ENCODE results near the gene TIMP1. TPM values are rescaled to one million over a fixed set of nuclear protein-coding genes. Genes with fewer than 3 reads are reported as not detected.

Gene TIMP1
- total and polyA plus RNA-seq, 3 experiments from 2014 or later, result 6.9 to 170 (median 7.8) TPM

DNA sequence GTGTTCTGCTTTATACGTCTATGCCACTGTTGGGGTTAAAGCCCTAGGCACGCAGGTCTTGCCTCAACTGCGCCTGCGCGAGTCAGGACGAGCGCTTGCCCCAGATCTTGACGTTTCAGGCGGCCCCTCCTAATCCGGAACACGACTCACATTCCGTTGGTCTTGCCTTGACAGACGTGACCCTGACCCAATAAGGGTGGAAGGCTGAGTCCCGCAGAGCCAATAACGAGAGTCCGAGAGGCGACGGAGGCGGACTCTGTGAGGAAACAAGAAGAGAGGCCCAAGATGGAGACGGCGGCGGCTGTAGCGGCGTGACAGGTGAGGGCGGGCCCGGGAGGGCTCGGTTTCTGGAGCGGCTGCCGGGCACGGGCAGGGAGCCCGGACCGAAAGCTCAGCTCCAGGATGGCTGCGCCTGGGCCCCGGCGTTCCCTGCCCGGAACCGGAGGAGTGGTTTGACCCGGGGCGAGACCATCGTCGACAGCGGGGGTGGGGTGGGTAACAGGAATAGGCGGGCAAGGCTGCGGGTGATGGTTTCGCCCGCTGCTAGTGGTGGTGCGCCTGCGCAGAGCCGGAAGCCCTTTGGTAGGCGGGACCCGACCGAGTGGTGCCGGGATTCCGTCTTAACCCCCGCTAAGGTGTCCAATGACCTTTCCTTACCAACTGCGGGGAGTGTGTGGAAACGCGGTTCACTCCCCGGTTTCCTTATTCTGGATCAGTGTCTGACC lies 21.1 kb upstream of the TIMP1 start, which contains the start of gene ARAF:
ARAF (plus strand) TSS at position 272 of the 725 bp plus-strand sequence. CDS start 1,763 bp downstream, outside the sequence.
- CTCF ChIA-PET, result no interaction called here
- POLR2A ChIA-PET, result interaction anchor here (1.1 kb wide), 1 partner anchor 89 kb away, joined by 3 read pairs; the partner anchor contains the start of gene ELK1
- Histone ChIP-seq H3K36me3 (ENCODE audit: insufficient read depth, low read length) (peaks cover 12% of the 10 kb centered on the region), H3K4me3 (ENCODE audit: low read length) (peak within 1 kb of the TSS; percentile 90), H3K4me1 (ENCODE audit: insufficient read depth, low read length) (peaks cover 33% of the 10 kb centered on the region), H3K27me3 (ENCODE audit: insufficient read depth, low read length, poor library complexity, severe bottlenecking) (no peaks in the 10 kb centered on the region), H3K9me3 (ENCODE audit: low read length) (no peaks in the 10 kb centered on the region), H3K27ac (ENCODE audit: low read depth, low read length) (peak within 1 kb of the TSS; percentile 94)
- DNase-seq, result peak; percentile 89 to 99 (median 96)
- H3K9me3 Mint-ChIP-seq, result no peaks in the 10 kb centered on the region
- H3K36me3 Mint-ChIP-seq, result peaks cover 0 to 37% (median under 1%) of the 10 kb centered on the region in 3 donors
- H3K27ac Mint-ChIP-seq, result peak within 1 kb of the TSS; percentile 91 to 100 (median 99)
- peaks cover 33 to 55% (median 45%) of the 10 kb centered on the region in 3 donors for H3K4me1 Mint-ChIP-seq
- H3K27me3 Mint-ChIP-seq, result peaks cover 0 to 2% of the 10 kb centered on the region in 2 donors
- peak within 1 kb of the TSS; percentile 89 to 96 (median 94) for H3K4me3 Mint-ChIP-seq

DNA sequence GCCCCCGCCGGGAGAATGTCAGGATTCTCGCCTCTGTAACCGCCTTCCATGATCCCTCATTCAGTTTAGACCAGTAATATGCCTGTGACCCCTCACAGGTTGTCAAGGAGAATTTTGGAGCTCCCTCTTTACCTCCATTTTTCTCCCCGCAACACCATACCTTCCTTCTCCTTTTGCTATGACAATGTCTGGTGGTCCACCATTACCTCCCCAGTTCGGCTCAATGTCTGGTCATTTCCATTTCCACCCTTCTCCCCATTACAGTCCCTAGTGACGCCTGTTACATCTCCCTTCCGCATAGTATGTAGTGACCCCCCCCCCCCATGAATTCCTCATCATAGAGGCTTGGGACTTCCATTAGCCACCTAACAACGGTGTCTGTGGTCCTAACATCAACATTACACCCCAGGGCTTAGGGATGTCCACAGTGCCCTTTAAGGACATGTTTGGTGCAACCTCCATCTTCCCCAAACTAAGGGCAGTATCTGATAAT lies 20.5 kb upstream of the TIMP1 start:
- ChIA-PET POLR2A (no interaction called here), CTCF (no interaction called here)
- Mint-ChIP-seq H3K4me3 (peak overlapping the region; percentile 89 to 96 (median 94)), H3K27ac (peak overlapping the region; percentile 91 to 100 (median 99)), H3K4me1 (peaks cover 28 to 51% (median 39%) of the 10 kb centered on the region in 3 donors), H3K27me3 (peaks cover 0 to 3% of the 10 kb centered on the region in 2 donors), H3K9me3 (no peaks in the 10 kb centered on the region), H3K36me3 (peaks cover 0 to 42% (median 2%) of the 10 kb centered on the region in 3 donors)
- peaks cover 15% of the 10 kb centered on the region for H3K36me3 ChIP-seq (ENCODE audit: insufficient read depth, low read length)
- peaks cover 33% of the 10 kb centered on the region for H3K4me1 ChIP-seq (ENCODE audit: insufficient read depth, low read length)
- no peaks in the 10 kb centered on the region for H3K27me3 ChIP-seq (ENCODE audit: insufficient read depth, low read length, poor library complexity, severe bottlenecking)
- H3K4me3 ChIP-seq (ENCODE audit: low read length), result peak overlapping the region; percentile 90
- DNase-seq, result no peak
- H3K9me3 ChIP-seq (ENCODE audit: low read length), result no peaks in the 10 kb centered on the region
- H3K27ac ChIP-seq (ENCODE audit: low read depth, low read length), result peak overlapping the region; percentile 94

GRCh38 chrX:47562615-47563243 lies 19.5 kb upstream of the TIMP1 start:
- Histone ChIP-seq H3K36me3 (ENCODE audit: insufficient read depth, low read length) (peaks cover 25% of the 10 kb centered on the region), H3K9me3 (ENCODE audit: low read length) (no peaks in the 10 kb centered on the region), H3K27me3 (ENCODE audit: insufficient read depth, low read length, poor library complexity, severe bottlenecking) (no peaks in the 10 kb centered on the region), H3K4me3 (ENCODE audit: low read length) (no peak overlapping the region), H3K27ac (ENCODE audit: low read depth, low read length) (no peak overlapping the region), H3K4me1 (ENCODE audit: insufficient read depth, low read length) (peaks cover 33% of the 10 kb centered on the region)
- H3K4me1 Mint-ChIP-seq, result peaks cover 30 to 54% (median 36%) of the 10 kb centered on the region in 3 donors
- ChIA-PET POLR2A (no interaction called here), CTCF (no interaction called here)
- no peaks in the 10 kb centered on the region for H3K9me3 Mint-ChIP-seq
- peak overlapping the region; percentile 66 to 96 (median 86) for H3K4me3 Mint-ChIP-seq
- H3K27ac Mint-ChIP-seq, result peak overlapping the region in 4 of 8 donors; percentile 65 to 83 (median 72)
- peaks cover 0 to 53% (median 2%) of the 10 kb centered on the region in 3 donors for H3K36me3 Mint-ChIP-seq
- H3K27me3 Mint-ChIP-seq, result peaks cover 0 to 3% of the 10 kb centered on the region in 2 donors
- no peak for DNase-seq

DNA sequence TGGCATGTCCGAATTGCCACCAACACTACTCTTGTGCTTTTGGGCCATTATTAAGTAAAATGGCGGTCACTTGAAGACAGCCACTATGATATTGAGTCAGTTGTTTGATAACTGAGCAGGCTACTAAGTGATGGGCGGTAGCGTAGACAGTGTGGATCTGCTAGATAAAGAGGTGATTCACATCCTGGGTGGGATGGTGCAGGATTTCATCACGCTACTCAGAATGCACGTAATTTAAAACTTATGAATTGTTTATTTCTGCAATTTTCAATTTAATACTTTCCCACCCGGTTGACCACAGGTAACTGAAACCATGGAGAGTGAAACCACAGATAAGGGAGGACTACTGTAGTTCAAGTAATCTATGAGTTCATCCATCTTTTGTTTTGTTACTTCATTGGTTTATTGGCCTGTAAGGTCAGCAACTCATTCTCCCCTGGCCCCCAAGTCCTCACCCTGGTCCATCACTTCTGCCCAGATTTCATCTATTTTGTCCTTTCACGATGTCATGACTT lies 18.4 kb upstream of the TIMP1 start:
- POLR2A ChIA-PET, result interaction anchor here (0.6 kb wide), 1 partner anchor 19 kb away, joined by 6 read pairs; no protein-coding TSS in a partner anchor
- Mint-ChIP-seq H3K36me3 (peaks cover 0 to 63% (median 2%) of the 10 kb centered on the region in 3 donors), H3K27me3 (peaks cover 0 to 3% of the 10 kb centered on the region in 2 donors), H3K4me3 (peak overlapping the region in 5 of 7 donors; percentile 0 to 88 (median 32)), H3K9me3 (no peaks in the 10 kb centered on the region), H3K4me1 (peaks cover 30 to 55% (median 36%) of the 10 kb centered on the region in 3 donors), H3K27ac (peak overlapping the region in 4 of 8 donors; percentile 7 to 83 (median 54))
- H3K27me3 ChIP-seq (ENCODE audit: insufficient read depth, low read length, poor library complexity, severe bottlenecking), result no peaks in the 10 kb centered on the region
- H3K9me3 ChIP-seq (ENCODE audit: low read length), result no peaks in the 10 kb centered on the region
- CTCF ChIA-PET, result no interaction called here
- no peak for DNase-seq
- H3K36me3 ChIP-seq (ENCODE audit: insufficient read depth, low read length), result peaks cover 37% of the 10 kb centered on the region
- no peak overlapping the region for H3K4me3 ChIP-seq (ENCODE audit: low read length)
- H3K4me1 ChIP-seq (ENCODE audit: insufficient read depth, low read length), result peaks cover 33% of the 10 kb centered on the region
- H3K27ac ChIP-seq (ENCODE audit: low read depth, low read length), result no peak overlapping the region

GRCh38 chrX:47564438-47565085 lies 17.7 kb upstream of the TIMP1 start:
- Mint-ChIP-seq H3K27ac (peak overlapping the region in 3 of 8 donors; percentile 7 to 66 (median 43)), H3K4me3 (peak overlapping the region in 6 of 7 donors; percentile 0 to 88 (median 26)), H3K36me3 (peaks cover 2 to 70% (median 4%) of the 10 kb centered on the region in 3 donors), H3K9me3 (no peaks in the 10 kb centered on the region), H3K27me3 (peaks cover 0 to 3% of the 10 kb centered on the region in 2 donors), H3K4me1 (peaks cover 32 to 55% (median 36%) of the 10 kb centered on the region in 3 donors)
- ChIA-PET POLR2A (no interaction called here), CTCF (no interaction called here)
- Histone ChIP-seq H3K4me3 (ENCODE audit: low read length) (no peak overlapping the region), H3K9me3 (ENCODE audit: low read length) (no peaks in the 10 kb centered on the region), H3K36me3 (ENCODE audit: insufficient read depth, low read length) (peaks cover 42% of the 10 kb centered on the region), H3K27me3 (ENCODE audit: insufficient read depth, low read length, poor library complexity, severe bottlenecking) (no peaks in the 10 kb centered on the region), H3K27ac (ENCODE audit: low read depth, low read length) (no peak overlapping the region), H3K4me1 (ENCODE audit: insufficient read depth, low read length) (peaks cover 33% of the 10 kb centered on the region)
- DNase-seq, result no peak

DNA sequence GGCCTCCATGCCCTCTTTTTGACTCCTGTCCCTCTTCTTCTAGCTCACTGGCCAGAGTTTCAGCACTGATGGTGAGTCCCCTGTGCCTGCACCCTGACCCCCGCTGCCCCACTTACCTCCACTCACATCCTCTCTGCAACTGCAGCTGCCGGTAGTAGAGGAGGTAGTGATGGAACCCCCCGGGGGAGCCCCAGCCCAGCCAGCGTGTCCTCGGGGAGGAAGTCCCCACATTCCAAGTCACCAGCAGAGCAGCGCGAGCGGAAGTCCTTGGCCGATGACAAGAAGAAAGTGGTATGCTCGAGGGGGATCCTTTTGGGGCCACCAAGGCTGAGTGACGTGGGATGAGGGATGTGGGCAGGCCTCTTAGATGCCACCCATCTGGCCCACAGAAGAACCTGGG lies 15.4 kb upstream of the TIMP1 start:
- Mint-ChIP-seq H3K9me3 (no peaks in the 10 kb centered on the region), H3K36me3 (peaks cover 4 to 86% (median 10%) of the 10 kb centered on the region in 3 donors), H3K4me3 (no peak overlapping the region), H3K4me1 (peaks cover 21 to 37% (median 21%) of the 10 kb centered on the region in 3 donors), H3K27ac (no peak overlapping the region), H3K27me3 (peaks cover 0 to 13% of the 10 kb centered on the region in 2 donors)
- no peak for DNase-seq
- Histone ChIP-seq H3K27me3 (ENCODE audit: insufficient read depth, low read length, poor library complexity, severe bottlenecking) (no peaks in the 10 kb centered on the region), H3K27ac (ENCODE audit: low read depth, low read length) (no peak overlapping the region), H3K36me3 (ENCODE audit: insufficient read depth, low read length) (peaks cover 42% of the 10 kb centered on the region), H3K4me3 (ENCODE audit: low read length) (no peak overlapping the region), H3K9me3 (ENCODE audit: low read length) (no peaks in the 10 kb centered on the region), H3K4me1 (ENCODE audit: insufficient read depth, low read length) (peaks cover 27% of the 10 kb centered on the region)
- ChIA-PET POLR2A (no interaction called here), CTCF (no interaction called here)

GRCh38 chrX:47568656-47569295 lies 13.5 kb upstream of the TIMP1 start:
- CTCF ChIA-PET, result interaction anchor here (0.7 kb wide), 1 partner anchor 13 kb away, joined by 3 read pairs; no protein-coding TSS in a partner anchor
- no peak overlapping the region for H3K4me3 Mint-ChIP-seq
- peak in 3 of 5 donors; percentile 7 to 40 (median 25) for DNase-seq
- peaks cover 8 to 76% (median 10%) of the 10 kb centered on the region in 3 donors for H3K36me3 Mint-ChIP-seq
- peaks cover 13 to 31% (median 18%) of the 10 kb centered on the region in 3 donors for H3K4me1 Mint-ChIP-seq
- Histone ChIP-seq H3K27ac (ENCODE audit: low read depth, low read length) (no peak overlapping the region), H3K9me3 (ENCODE audit: low read length) (no peaks in the 10 kb centered on the region), H3K4me1 (ENCODE audit: insufficient read depth, low read length) (peaks cover 9% of the 10 kb centered on the region), H3K36me3 (ENCODE audit: insufficient read depth, low read length) (peaks cover 42% of the 10 kb centered on the region), H3K4me3 (ENCODE audit: low read length) (no peak overlapping the region), H3K27me3 (ENCODE audit: insufficient read depth, low read length, poor library complexity, severe bottlenecking) (no peaks in the 10 kb centered on the region)
- H3K9me3 Mint-ChIP-seq, result no peaks in the 10 kb centered on the region
- H3K27me3 Mint-ChIP-seq, result peaks cover 6 to 13% of the 10 kb centered on the region in 2 donors
- H3K27ac Mint-ChIP-seq, result no peak overlapping the region
- POLR2A ChIA-PET, result interaction anchor here (0.5 kb wide), 1 partner anchor 11 kb away, joined by 4 read pairs; no protein-coding TSS in a partner anchor
